NCI-H2171 treated with DMSO at 0.1 percent for 48 hours (cell line): ENCODE results near the gene WDR48.

Experiments used
- DNase-seq: peaks from one replicate; lab custom pipeline; 2025; lab: John Stamatoyannopoulos, UW

WDR48 gene

DNA sequence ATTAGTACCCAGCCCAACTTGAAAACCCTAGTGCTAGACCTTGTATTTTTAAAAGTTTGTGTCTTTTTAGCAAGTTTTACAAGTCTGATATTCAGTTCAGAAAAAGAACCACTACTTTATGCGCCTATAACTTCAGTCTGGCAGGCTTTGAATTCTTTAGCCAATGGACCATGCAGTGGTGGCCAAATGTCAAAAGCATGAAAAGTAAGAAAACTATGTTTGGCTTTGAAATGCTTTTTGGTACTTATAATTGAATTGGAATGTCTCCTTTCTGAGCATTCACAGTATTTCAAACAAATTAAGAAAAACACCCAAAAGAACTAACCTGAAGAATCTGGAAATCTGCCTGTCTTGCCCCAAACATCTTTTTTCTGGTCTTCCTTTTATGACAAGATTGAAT is 12.8 kb downstream of the WDR48 start:
- no peak for DNase-seq

DNA sequence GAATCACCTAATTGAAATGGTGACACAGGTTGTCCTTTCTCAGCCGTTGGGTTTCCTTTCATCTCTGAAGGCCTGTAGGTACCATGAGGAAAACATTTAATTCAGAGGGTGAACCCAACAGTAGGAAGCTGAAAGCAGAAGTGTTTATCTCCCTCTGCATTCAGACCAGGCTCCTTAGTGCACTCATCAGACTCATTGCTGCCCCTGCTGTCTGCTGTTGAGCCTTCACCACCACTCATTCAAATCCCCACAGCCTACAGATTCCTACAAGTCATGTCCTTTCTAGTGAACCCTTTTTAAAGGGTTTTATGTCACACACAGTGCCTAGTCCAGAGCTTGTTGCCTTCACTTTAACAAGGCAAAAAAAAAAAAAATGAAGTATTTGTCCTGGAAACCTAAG is 13.4 kb downstream of the WDR48 start:
- no peak for DNase-seq

DNA sequence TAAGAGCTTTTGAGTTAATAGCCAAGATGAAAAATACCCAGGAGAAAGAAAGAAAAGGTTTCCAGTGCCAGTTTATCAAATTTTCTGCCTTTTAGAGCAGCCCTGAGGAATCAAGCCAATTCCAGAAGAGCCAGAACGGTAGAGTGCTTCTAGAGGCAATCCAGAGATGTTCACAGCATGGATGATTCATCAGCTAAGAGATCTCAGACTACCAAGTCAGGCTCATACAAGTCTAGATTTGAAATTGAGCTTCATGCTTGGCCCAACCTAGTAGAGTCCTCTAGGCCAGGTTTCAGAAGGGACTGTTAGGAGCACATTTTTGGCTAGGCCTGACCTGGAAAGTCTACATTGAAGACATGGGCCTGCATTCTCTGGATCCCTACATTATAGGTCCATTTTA is 15.5 kb downstream of the WDR48 start:
- DNase-seq, result no peak

DNA sequence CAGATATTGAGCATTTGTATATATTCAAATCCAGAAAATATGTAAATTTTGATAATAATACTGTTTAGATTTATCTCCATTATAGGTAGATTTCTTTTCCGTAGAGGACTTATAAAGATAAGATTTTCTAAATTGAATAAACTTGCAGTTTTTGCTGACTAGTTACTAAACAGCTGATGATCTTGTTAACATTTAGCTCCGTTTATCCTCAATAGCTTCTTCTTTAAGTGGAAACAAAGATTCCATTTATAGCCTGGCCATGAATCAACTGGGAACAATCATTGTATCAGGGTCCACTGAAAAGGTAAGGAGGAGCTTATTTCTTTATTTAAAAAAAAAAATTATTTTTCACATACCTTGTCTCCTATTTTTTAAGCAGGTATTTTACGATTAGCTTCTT is 16.7 kb downstream of the WDR48 start:
- no peak for DNase-seq

DNA sequence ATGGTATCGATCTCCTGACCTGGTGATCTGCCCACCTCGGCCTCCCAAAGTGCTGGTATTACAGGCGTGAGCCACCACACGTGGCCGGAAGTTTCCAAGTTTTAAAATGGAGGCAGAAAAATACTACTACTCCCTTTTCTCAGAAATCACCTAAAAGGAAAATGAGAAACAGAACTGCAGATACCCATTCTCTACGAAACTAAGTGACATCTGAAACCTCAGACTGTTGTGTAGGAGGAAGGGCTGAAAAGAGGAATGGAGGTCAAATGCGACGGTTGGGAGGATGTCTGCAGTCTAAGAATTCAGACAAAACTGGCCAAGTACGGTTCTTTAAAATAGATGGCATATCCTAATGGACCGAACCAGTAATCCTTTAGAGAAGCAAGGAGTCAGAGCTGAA is 24.1 kb downstream of the WDR48 start:
- no peak for DNase-seq

DNA sequence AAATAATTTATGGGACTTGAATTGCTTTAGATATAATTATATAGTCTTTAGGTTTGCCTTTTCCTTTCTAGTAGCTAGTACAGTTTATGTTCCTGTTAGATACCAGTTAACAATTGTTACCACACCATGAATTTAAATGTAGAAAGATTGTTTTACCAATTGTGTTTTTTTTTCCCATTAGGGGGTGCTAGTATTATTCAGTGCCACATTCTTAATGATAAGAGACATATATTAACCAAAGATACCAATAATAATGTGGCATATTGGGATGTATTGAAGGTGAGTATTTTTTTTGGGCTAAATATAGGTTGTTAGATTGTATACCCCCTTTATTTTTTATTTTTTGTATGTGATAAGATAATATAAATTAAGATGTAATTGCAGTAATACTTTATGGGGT is 27.7 kb downstream of the WDR48 start:
- no peak for DNase-seq

DNA sequence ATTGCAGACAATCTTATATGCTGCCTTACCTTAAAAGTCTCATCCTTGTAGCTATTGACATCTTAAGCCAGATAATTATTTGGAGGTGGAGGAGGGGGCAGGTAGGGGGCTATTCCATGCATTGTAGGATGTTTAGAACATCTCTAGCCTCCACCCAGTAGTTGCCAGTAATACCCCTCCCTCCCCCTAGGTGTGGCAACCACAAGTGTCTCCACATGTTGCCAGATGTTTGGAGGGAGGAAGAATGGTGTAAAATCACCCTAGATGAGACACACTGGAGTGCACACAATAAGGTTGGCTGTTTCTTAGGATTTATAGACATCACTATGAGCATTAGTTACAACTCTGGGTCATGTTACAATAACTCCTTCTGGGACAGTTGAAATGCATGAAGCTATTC is 28.2 kb downstream of the WDR48 start:
- DNase-seq, result no peak

DNA sequence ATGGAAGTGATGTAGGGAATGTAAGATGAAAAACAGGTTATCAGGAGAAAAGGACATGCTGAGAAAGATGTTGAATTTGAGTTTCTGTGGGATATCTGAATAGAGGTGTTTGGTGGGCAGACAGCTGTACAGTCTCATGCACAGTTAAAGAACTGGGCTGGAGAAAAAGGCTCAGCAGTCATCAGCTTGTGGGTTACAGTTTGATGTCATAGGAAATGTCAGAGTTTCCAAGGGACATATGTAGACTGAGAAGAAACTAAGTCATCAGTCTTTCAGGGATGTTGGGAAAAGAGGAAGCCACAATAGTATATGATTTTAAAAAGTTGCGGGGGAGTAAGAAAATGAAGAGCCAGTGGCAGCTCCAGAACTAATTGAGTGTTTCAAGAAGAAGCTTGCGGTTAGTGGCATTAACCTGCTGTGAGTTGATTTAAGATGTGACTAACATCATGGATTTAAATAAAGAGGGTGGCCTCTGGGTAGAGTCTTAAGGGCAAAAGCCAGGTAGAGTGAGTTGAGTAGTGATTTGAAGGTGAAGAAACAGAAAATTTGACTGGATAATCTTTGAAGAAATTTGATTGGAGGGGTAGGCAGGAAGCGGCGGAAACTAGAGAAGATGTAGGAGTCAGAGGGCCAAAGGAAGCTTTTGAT is 31.0 kb downstream of the WDR48 start:
- no peak for DNase-seq

DNA sequence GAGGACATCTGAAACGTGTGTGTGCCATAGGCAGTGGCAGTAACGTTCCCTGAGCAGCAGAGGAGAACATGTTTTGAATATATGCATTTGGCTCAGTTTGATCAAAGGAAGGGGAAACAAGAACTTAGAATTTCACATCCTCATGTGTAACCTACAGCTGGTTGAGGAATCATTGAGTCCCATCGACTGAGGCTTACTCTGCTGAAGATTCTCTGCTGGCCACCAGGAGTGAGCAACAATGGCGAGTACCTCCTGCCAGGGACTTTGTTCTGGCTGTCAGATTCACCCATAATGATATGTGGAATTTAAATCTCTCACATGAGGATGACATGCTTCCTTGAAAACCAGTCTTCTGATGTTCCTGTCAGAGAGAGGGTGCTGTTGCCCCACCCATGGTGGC is 34.3 kb downstream of the WDR48 start:
- no peak for DNase-seq

DNA sequence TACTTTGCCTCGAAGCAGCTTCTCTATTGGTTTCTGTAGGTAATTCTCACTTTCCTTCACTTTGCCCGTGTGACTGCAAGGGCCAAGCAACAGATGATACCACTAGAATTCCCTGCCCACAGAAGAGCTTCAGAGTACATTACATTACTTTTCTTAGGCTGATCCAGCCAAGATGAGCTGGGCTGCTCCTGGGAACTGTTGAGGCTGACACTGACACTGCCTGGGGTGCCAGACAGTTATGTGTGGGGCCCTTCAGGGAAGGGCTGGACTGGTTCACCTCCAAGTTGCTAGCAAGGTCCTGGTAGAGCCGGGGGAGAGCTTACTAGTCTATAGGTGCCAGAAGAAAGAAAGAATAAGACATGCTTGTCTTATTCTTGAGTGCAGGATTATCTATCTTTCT is 36.6 kb downstream of the WDR48 start:
- no peak for DNase-seq

DNA sequence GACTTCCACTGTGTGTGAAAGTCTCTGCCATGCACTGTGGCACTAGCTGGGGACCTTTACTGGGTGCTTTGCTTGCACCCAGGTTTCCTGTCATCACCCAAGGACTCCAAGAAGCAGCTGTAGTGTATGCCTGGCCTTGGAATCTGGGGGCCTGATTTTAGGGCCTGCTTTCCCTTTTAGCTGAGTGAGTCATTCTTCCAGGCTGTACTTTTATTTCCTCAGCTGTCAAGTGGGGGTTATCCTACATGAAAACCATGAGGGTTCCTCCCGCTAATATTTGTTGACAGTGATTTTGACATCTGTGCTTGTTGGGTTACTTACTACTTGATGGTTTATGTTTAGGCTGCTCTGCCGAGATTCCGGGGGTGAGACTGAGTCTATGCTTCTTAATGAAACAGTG is 37.1 kb downstream of the WDR48 start:
- no peak for DNase-seq

DNA sequence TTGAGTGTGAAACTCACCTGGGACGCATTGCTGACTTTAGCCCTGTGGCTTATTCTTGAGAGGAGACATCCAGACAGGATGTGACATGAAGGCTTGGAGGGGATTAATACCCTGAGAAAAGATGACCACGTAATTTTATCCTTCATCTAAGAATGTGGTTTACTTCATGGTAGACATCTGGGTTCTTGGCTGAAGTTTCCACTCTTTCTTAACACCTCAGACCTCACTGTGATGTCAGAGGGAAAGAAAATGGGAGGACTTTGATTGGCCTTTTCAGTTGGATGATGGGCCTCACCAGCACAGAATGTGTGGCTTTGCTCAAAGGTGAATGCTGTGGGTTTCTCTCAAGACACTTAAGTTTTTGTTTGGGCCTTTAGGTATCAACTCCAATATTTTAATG is 39.1 kb downstream of the WDR48 start:
- DNase-seq, result no peak

DNA sequence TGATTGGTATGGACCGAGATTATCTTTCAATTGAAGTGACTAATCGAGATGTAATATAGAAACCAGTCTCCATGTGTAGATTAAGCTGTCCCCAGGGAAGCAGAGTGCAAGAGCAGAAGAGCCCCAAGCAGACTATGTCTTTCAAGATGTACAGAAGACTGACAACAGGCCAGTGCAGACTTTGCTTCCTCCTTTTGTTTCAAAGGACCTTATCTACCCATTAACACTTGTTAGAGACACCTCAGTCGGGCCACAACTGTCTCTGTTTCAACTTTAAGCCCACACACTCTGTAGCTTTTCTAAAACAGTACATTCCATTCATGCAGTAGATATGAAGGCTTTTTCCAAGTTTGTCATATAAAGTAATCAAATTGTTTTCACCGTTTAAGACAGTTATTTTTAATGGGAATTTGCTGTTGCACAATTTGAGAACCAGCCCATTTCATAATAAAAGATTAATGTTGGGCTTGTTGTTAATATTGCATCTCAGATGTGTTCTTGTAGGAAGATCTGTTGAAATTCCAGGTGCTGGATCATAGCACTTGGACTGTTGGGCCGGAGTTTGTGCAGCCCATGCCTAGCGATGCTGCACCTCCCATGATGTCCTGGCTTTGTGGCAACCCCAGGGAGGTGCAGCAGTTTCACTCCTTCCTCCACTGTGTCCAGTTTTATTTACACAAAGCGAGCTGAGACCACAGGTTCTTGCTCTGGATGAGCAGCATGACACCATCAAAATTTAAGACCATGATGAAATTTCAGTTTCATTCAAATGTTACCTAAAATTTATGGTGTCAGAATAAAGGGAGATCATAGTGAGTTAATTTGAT is 43.2 kb downstream of the WDR48 start:
- no peak for DNase-seq

DNA sequence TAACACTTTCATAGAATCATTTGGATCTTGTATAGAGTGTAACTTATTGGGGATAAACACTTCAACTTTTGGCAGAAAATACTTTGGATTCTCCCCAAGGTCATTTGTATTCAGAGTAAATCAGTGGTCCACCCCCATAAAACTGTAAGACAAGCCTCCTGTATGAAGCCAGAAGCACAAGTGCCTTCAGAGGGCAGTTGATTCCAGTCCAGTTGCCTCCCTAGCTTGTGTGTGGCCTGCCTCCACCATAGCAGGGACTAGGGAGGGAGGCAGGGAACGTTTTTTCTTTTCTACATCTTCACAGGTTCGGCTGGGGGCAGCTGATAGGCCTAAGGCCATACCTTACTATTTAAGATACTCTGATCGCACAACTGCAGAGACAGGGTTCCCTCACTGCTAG is 44.0 kb downstream of the WDR48 start:
- no peak for DNase-seq

DNA sequence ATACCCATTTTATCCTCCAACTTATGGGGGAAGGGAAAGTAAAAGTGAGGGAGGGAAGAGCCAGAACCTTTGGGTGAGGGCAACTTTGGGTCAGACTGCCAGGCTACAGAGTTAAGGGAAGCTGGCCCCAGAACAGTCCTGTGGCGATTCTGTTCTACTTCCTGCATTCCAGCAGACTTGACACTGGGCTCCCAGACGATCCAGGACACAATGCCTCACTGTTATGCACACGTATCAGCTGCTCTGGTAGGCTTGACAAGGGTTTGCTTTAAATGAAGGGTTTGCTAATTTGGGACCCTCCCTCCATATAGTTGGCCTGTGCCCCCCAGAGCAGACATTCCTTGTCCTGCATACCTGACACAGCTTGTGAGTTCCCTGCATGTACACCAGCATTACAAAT is 45.0 kb downstream of the WDR48 start:
- DNase-seq, result no peak

DNA sequence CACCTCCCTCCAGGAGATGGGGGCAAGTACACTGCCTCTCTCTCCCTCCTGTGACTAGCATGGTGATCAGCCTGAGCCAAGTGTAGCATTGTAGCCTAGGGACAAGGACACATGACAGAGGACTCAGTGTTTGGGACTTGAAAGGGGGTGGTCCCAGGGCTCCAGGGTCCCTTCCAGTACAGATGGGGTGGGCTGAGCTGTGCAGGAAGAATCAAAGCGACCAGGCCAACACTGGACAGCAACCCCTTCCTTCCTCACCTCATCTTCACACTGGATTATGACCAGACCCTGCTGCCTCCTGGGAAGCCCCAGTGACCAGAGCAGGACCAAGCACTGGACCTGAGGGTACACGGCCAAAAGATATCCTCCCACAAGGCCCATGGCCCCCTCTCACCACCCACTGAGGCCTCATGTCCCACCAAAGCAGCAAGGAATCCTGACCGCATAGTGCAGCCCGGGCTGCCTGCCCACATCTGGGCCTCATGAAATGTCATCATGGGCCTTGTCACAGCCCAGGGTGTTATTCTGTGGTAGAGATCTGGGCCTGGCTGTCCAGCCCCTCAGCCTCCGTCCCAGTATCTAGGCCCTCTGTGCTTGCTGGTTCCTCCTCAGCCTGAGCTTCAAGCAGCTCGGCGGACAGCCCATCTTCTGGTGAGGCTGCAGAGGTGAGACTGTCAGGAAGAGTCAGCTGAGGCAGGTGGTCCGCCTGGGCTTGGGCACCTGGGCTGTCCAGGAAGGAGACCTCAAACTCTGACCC is 46.1 kb downstream of the WDR48 start:
- no peak for DNase-seq

DNA sequence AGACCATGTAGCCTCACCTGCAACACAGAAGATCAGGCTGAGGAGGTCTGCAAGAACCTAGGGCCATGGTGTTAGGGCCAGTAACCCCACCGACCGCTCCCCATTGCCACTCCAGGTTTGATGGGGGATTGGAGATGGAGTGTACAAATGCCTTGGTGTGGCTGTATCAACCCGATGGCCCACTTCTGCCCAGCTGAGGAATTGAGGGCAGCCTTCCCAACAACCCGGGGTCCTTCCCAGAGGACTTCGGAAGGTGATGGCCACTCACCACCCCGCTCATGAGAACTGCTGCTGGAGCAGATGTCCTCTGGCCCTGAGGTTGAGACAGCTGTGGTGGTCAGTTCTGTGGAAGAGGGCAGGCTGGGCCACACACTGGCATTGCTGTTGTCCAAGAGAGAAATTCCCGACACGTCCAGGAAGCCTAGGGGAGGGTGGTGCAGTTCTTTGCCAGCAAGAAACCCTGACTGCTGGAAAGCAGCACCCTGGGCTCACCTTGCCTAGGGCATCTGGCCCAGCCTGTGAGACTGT is 46.7 kb downstream of the WDR48 start:
- DNase-seq, result no peak

DNA sequence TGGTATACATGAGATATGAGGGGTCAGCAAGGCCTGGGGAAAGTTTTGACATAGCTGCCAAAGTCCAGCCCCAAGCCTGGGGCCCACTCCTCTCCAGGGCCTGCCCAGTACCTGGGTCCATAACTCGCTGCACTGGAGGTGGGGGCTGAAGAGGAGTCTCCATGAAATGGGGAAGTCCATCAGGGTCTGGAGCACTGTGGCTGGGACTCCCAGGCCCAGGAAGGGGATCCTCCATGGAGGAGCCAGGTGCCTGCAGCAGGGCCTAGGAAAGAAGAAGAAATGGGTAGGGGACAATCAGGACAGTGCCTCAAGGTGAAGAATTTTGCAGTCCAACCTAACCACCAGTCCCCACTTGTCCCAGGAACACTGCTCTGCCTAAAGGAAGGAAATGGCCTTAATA is 47.4 kb downstream of the WDR48 start:
- no peak for DNase-seq

DNA sequence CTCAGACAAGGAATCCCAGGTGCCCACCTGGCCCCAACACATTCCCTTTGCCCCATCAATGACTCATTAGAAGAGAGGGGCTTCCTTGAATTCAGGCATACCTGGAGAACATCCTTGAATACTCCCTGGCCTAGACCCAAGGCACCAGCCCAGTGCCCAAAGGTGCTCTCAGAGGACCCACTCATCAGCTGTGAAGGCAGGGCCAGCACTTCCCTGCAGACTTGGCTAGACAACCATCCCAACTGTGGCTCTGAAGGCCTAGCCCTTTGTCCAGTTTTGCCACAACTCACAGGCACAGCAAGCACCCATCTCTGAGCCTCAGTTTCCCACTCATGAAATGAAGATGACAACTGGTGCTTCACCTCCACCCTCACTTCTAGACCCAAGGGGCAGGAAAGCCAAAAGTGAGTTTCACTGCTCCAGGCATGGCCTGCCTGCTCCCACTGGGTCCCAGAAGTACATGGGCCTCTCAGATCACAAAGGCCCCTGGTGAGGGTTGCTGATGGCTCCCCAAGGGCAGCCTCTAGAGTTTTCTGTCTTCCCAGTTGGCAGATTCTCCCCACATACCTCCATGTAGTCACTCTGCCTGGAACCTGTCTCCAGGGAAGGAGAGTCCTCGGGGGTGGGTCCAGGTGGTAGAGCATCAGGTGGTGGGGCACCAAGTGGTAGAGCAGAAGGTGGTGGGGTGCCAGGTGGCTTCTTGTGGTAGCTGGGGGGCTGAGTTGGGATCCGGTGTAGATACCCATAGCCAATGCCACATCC is 48.1 kb downstream of the WDR48 start:
- no peak for DNase-seq

DNA sequence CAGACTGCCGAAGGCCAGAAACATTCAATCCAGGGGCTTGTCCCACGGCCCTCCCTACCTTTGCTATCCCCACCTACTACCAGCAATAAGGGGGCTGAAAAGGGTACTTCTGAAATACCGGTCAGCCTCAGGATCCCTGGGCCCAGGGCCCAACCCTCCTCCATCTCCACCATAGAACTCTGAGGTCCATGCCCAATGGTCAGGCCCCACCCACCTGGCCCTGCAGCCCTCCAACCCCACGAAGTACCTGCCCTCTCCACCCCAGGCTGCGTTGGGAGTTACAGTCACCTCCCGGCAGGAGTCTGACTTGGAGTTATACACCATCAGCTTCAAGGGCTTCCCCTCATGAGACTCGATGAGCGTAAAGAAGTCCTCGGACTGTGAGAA is 48.7 kb downstream of the WDR48 start:
- no peak for DNase-seq

DNA sequence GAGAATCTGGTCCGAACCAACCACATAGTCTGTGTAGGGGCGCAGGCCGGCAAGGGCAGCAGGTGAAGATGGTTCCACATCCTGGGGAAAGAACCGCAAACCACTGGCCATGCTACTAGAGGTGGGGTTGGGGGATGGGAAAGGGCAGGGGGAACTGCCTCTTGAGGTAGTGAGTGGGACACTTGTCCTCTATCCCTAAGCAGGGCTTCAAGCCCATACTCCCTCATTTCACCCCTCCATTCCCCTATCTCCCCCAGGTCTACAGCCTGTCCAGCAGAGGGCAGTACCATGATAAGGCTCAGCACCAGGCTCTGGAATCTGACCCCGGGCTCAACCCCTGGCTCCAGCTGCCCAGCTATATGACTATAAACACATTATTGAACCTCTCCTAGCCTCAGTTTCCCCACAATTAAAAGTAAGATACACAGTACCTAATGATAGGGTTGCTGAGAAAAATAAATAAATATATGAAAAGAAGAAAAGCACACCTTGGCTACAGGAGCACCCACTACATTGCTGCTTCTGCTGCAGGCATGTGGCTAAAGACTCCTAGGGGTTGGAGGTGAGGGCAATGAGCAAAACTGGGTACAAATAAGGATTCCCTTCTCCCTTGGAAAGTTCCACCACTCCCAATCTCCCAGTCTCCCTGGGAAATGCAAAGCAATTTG is 49.3 kb downstream of the WDR48 start:
- no peak for DNase-seq
